Glomerular endothelial cell (primary cell): ENCODE data around the gene AAK1. TPM values are rescaled to one million over a fixed set of nuclear protein-coding genes. Genes with fewer than 3 reads are reported as not detected.

Experiments
- DNase-seq: peaks from one replicate; pipeline ENCODE4 v3.0.0-alpha.2; 2011; ENCODE audit warnings: low read depth, low spot score; ENCODE audit errors: extremely low read depth
- total RNA-seq: library from RNA; depleted of rRNA; stranded (reverse); fragments of >200 nt; gene quantifications from 2 replicates; pipeline ENCODE4 v1.2.3, GENCODE V29; 2015

AAK1 gene
- total RNA-seq, 1 donor from 2014 or later: 83.4 TPM

- DNase-seq: no peak
These were observed 95.4 kb downstream of the AAK1 start for GRCh38 chr2:69547984-69548715.

- DNase-seq: no peak
These were observed 96.9 kb downstream of the AAK1 start for GRCh38 chr2:69546646-69547045.

GRCh38 chr2:69545477-69545932, 98.0 kb downstream of the AAK1 start:
- DNase-seq: no peak

GRCh38 chr2:69544951-69545350, 98.6 kb downstream of the AAK1 start:
- no peak for DNase-seq

- no peak for DNase-seq
These were observed 104.0 kb downstream of the AAK1 start for GRCh38 chr2:69539549-69539908.

GRCh38 chr2:69538872-69539548, 104.5 kb downstream of the AAK1 start:
- DNase-seq: no peak

GRCh38 chr2:69538249-69538648, 105.3 kb downstream of the AAK1 start:
- DNase-seq: no peak

GRCh38 chr2:69535817-69536241, 107.7 kb downstream of the AAK1 start:
- no peak for DNase-seq

- no peak for DNase-seq
These were observed 112.4 kb downstream of the AAK1 start for GRCh38 chr2:69531186-69531585.

- no peak for DNase-seq
These were observed 114.1 kb downstream of the AAK1 start for GRCh38 chr2:69529480-69529879.

GRCh38 chr2:69525261-69525660, 118.3 kb downstream of the AAK1 start:
- no peak for DNase-seq

GRCh38 chr2:69524799-69525198, 118.7 kb downstream of the AAK1 start:
- DNase-seq: no peak

- DNase-seq: no peak
These were observed 121.8 kb downstream of the AAK1 start for GRCh38 chr2:69521747-69522146.

GRCh38 chr2:69518841-69519240, 124.7 kb downstream of the AAK1 start:
- no peak for DNase-seq

GRCh38 chr2:69517410-69517809, 126.1 kb downstream of the AAK1 start:
- no peak for DNase-seq

GRCh38 chr2:69514819-69515218, 128.7 kb downstream of the AAK1 start:
- DNase-seq: no peak

GRCh38 chr2:69514406-69514805, 129.1 kb downstream of the AAK1 start:
- no peak for DNase-seq

- DNase-seq: no peak
These were observed 131.1 kb downstream of the AAK1 start for GRCh38 chr2:69512446-69512845.

GRCh38 chr2:69510204-69510603, 133.3 kb downstream of the AAK1 start:
- no peak for DNase-seq

GRCh38 chr2:69509750-69510140, 133.8 kb downstream of the AAK1 start:
- DNase-seq: no peak

GRCh38 chr2:69509011-69509749, 134.4 kb downstream of the AAK1 start:
- DNase-seq: no peak

GRCh38 chr2:69505710-69506109, 137.8 kb downstream of the AAK1 start:
- DNase-seq: no peak
